CD4-positive, alpha-beta T cell (primary cell): ENCODE data around the gene SRRM5. TPM values are rescaled to one million over a fixed set of nuclear protein-coding genes. Genes with fewer than 3 reads are reported as not detected.
"Not testable (repeated sequence)": the region's sequence is repeated elsewhere in the genome, so short reads cannot be mapped to it uniquely, and the experiment has no call there.

ENCODE experiments used
- ATAC-seq: fragments of 200-7000 bp; cut with Tn5 transposase; one replicate; pipeline ENCODE4 v1.10.0; 2022; ENCODE audit warnings: mild to moderate bottlenecking; ENCODE audit not compliant: poor library complexity
- CTCF ChIA-PET: fragments of 350-600 bp; sonication (Branson Sonifier 250); formaldehyde crosslinking; loops from one replicate; lab custom pipeline; 2021; ENCODE audit warnings: antibody characterized with exemption, inconsistent platforms; lab: Charles Lee
- POLR2A ChIA-PET: fragments of 350-600 bp; sonication (Branson Sonifier 250); formaldehyde crosslinking; loops from one replicate; lab custom pipeline; 2021; ENCODE audit warnings: antibody characterized with exemption, inconsistent platforms; lab: Charles Lee
- DNase-seq, 14 experiments: peaks; one replicate each; pipeline ENCODE4 v3.0.0-alpha.2; 2013 to 2020; ENCODE audit warnings: mixed read lengths in 2 of 14
- H3K27ac ChIP-seq, 2 donors: one replicate each; pipeline versions ENCODE4 v1.5.1 to v1.7.0; 2013; ENCODE audit warnings: low read length in 2 of 2, low read depth in 1 of 2, mild to moderate bottlenecking in 1 of 2
- H3K27me3 ChIP-seq, 2 experiments: 1 replicate in 1 of 2; 2 replicates in 1 of 2; pipeline versions ENCODE4 v1.6.1 to v1.7.0; 2013; ENCODE audit warnings: low read length in 2 of 2, control low read depth in 1 of 2, mild to moderate bottlenecking in 1 of 2, moderate library complexity in 1 of 2; ENCODE audit not compliant: insufficient read depth in 2 of 2, control insufficient read depth in 1 of 2
- H3K36me3 ChIP-seq: one replicate; pipeline ENCODE4 v1.6.1; 2013; ENCODE audit warnings: low read length, control low read depth; ENCODE audit not compliant: insufficient read depth
- H3K4me1 ChIP-seq: one replicate; pipeline ENCODE4 v1.6.1; 2013; ENCODE audit warnings: low read length, control low read depth; ENCODE audit not compliant: insufficient read depth
- H3K4me3 ChIP-seq: one replicate; pipeline ENCODE4 v1.5.1; 2013; ENCODE audit warnings: mild to moderate bottlenecking, low read length, moderate library complexity
- H3K9me3 ChIP-seq, 2 experiments: 1 replicate in 1 of 2; 2 replicates in 1 of 2; pipeline versions ENCODE4 v1.6.1 to v1.7.0; 2013; ENCODE audit warnings: low read length in 2 of 2, mild to moderate bottlenecking in 2 of 2, control low read depth in 1 of 2, moderate library complexity in 1 of 2; ENCODE audit not compliant: control insufficient read depth in 1 of 2, insufficient read depth in 1 of 2
- H3K27ac Mint-ChIP-seq: one replicate; pipeline ENCODE4 v1.8.0; 2020; ENCODE audit warnings: mixed read lengths
- H3K27me3 Mint-ChIP-seq: one replicate; pipeline ENCODE4 v1.8.0; 2021; ENCODE audit warnings: mixed read lengths
- H3K36me3 Mint-ChIP-seq: one replicate; pipeline ENCODE4 v1.8.0; 2021; ENCODE audit warnings: low read depth, mixed read lengths
- H3K4me1 Mint-ChIP-seq: one replicate; pipeline ENCODE4 v1.8.0; 2021; ENCODE audit warnings: low read depth, mixed read lengths
- H3K4me3 Mint-ChIP-seq: one replicate; pipeline ENCODE4 v1.8.0; 2020; ENCODE audit warnings: mild to moderate bottlenecking, mixed read lengths
- H3K9me3 Mint-ChIP-seq: one replicate; pipeline ENCODE4 v1.8.0; 2020; ENCODE audit warnings: mixed read lengths
- CTCF ChIP-seq: fragments of 200-600 bp; IDR thresholded peaks from one replicate; pipeline ENCODE4 v1.8.0; 2022; ENCODE audit warnings: antibody characterized with exemption, mild to moderate bottlenecking
- intact Hi-C, 2 experiments: fragments of 100-400 bp; cut with DNase I in 1 of 2; cut with micrococcal nuclease in 1 of 2; formaldehyde crosslinking; loops; one replicate each; pipeline versions ENCODE4 v1.15.1 to v1.9.0; 2023 to 2025; cut with DNase I, micrococcal nuclease
- total RNA-seq, 174 experiments: library from RNA in 2 of 174; stranded (reverse) in 2 of 174; gene quantifications; one replicate each; pipeline ENCODE4 v1.2.3 and lab custom pipeline; 2021 to 2026

Gene SRRM5
- total RNA-seq, 2 experiments from 2014 or later: 0.25 to 0.56 TPM

GRCh38 chr19:43584484-43584883, 27.4 kb upstream of the SRRM5 start:
- Mint-ChIP-seq H3K4me3 (no peak overlapping the region), H3K36me3 (no peaks in the 10 kb centered on the region), H3K27me3 (no peaks in the 10 kb centered on the region), H3K9me3 (no peaks in the 10 kb centered on the region), H3K27ac (peak overlapping the region; percentile 19), H3K4me1 (peaks cover 15% of the 10 kb centered on the region)
- no peak overlapping the region for H3K27ac ChIP-seq
- no peak for TF ChIP-seq CTCF
- H3K9me3 ChIP-seq: no peaks in the 10 kb centered on the region
- no peak overlapping the region for H3K4me3 ChIP-seq
- intact Hi-C loops: no loop called here
- H3K36me3 ChIP-seq: no peaks in the 10 kb centered on the region
- ChIA-PET CTCF (interaction anchor here (1.1 kb wide), 2 partner anchors 10 to 31 kb away, joined by 3 to 7 read pairs; no protein-coding TSS in a partner anchor), POLR2A (interaction anchor here (1.1 kb wide), 1 partner anchor 11 kb away, joined by 3 read pairs; the partner anchor contains the start of gene IRGQ)
- ATAC-seq: no peak
- no peak for DNase-seq
- H3K4me1 ChIP-seq: peaks cover 8% of the 10 kb centered on the region
- no peaks in the 10 kb centered on the region for H3K27me3 ChIP-seq

DNA sequence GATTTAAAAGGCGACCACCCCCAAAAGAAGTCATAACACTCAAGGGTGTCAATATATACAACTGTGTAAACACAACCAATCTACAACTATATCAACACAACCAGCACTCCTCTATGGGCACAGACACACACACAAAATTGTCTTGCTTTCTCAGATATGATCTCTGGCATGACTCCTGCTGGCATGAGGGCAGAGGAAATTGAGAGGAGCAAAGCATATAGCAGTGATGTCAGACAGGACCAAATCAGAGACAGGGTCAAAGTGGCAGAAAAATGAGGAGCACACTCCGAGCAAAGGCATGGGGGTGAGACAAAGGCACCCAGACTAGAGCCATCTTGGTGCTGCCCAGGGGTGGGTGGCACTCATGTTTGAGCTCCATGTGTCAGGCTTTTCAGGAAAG, 25.5 kb upstream of the SRRM5 start:
- intact Hi-C loops: no loop called here
- Histone ChIP-seq H3K4me3 (no peak overlapping the region), H3K27me3 (no peaks in the 10 kb centered on the region), H3K27ac (no peak overlapping the region), H3K9me3 (no peaks in the 10 kb centered on the region), H3K36me3 (no peaks in the 10 kb centered on the region), H3K4me1 (peaks cover 4% of the 10 kb centered on the region)
- Mint-ChIP-seq H3K9me3 (no peaks in the 10 kb centered on the region), H3K27ac (no peak overlapping the region), H3K4me3 (no peak overlapping the region), H3K27me3 (no peaks in the 10 kb centered on the region), H3K36me3 (peaks cover 10% of the 10 kb centered on the region), H3K4me1 (peaks cover 17% of the 10 kb centered on the region)
- no peak for DNase-seq
- ATAC-seq: no peak
- ChIA-PET CTCF (no interaction called here), POLR2A (no interaction called here)
- no peak for TF ChIP-seq CTCF

DNA sequence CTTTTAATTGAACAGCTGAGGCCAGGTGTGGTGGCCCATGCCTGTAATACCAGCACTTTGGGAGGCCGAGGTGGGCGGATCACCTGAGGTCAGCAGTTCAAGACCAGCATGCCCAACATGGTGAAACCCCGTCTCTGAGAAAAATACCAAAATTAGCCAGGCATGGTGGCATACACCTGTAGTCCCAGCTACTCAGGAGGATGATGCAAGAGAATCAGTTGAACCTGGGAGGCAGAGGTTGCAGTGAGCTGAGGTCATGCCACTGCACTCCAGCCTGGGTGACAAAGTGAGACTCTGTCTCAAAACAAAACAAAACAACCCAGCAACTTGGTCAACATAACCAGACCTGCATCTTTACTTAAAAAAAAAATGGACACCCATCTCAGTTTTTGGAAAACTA, 24.9 kb upstream of the SRRM5 start:
- H3K36me3 ChIP-seq, H3K9me3 ChIP-seq, H3K4me3 ChIP-seq, H3K4me1 ChIP-seq, H3K27ac Mint-ChIP-seq, ATAC-seq, H3K27me3 Mint-ChIP-seq, H3K27me3 ChIP-seq, H3K27ac ChIP-seq, H3K4me3 Mint-ChIP-seq, H3K9me3 Mint-ChIP-seq, H3K36me3 Mint-ChIP-seq, intact Hi-C loops, DNase-seq: not testable (repeated sequence)
- CTCF ChIA-PET: interaction anchor here (0.7 kb wide), 1 partner anchor 32 kb away, joined by 3 read pairs; no protein-coding TSS in a partner anchor
- peaks cover 17% of the 10 kb centered on the region for H3K4me1 Mint-ChIP-seq
- POLR2A ChIA-PET: interaction anchor here (0.8 kb wide), 1 partner anchor 9 kb away, joined by 3 read pairs; the partner anchor contains the start of genes IRGQ and ZNF576

DNA sequence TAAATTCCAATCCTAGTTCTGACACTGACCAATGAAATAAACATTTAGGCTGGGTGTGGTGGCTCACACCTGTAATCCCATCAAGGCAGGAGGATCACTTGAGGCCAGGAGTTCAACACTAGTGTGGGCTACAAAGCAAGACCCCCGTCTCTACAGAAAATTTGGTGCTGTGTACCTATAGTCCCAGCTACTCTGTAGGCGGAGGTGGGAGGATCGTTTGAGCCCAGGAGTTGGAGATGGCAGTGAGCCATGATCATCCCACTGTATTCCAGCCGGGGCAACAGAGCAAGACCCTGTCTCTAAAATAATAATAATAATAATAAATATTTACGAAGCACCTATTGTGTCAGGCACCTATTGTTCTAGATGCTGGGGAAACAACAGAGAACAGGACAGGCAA, 22.6 kb upstream of the SRRM5 start:
- Mint-ChIP-seq H3K4me3 (no peak overlapping the region), H3K27ac (peak overlapping the region; percentile 16), H3K27me3 (no peaks in the 10 kb centered on the region), H3K36me3 (peaks cover 23% of the 10 kb centered on the region), H3K9me3 (no peaks in the 10 kb centered on the region), H3K4me1 (peaks cover 23% of the 10 kb centered on the region)
- DNase-seq: no peak
- H3K9me3 ChIP-seq: no peaks in the 10 kb centered on the region
- H3K36me3 ChIP-seq: peaks cover 13% of the 10 kb centered on the region
- TF ChIP-seq CTCF: no peak
- intact Hi-C loops: no loop called here
- no peaks in the 10 kb centered on the region for H3K27me3 ChIP-seq
- ATAC-seq: no peak
- ChIA-PET POLR2A (no interaction called here), CTCF (interaction anchor here (1.5 kb wide), 1 partner anchor 34 kb away, joined by 6 read pairs; no protein-coding TSS in a partner anchor)
- no peak overlapping the region for H3K27ac ChIP-seq
- H3K4me3 ChIP-seq: no peak overlapping the region
- peaks cover 13% of the 10 kb centered on the region for H3K4me1 ChIP-seq
